GM21526 (cell line): Measurements from ENCODE around the gene TSC22D1.

Experiments used
- ATAC-seq: cut with Tn5 transposase; IDR thresholded peaks from one replicate; pipeline ENCODE4 v1.9.1; 2021; ENCODE audit warnings: moderate library complexity; ENCODE audit not compliant: unreplicated experiment, low FRiP score

Gene TSC22D1

GRCh38 chr13:44508562-44509077 lies 67.5 kb downstream of the TSC22D1 start:
- ATAC-seq, result no peak

- no peak for ATAC-seq
Measured at GRCh38 chr13:44507639-44508038, 68.5 kb downstream of the TSC22D1 start.

- no peak for ATAC-seq
Measured at GRCh38 chr13:44506719-44507118, 69.4 kb downstream of the TSC22D1 start.

DNA sequence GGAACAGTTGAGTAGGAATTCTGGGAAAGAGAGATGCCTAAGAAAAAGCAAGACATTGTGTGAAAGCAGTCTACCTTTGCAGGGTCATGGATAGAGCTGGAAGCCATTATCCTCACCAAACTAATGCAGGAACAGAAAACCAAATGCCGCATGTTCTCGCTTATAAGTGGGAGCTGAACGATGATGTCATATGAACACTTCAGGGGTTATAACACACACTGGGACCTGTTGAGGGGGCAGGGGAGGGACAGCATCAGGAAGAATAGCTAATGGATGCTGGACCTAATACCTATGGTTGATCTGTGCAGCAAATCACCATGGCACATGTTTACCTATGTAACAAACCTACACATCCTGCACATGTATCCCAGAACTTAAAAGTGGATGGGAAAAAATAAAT lies 69.9 kb downstream of the TSC22D1 start:
- no peak for ATAC-seq

DNA sequence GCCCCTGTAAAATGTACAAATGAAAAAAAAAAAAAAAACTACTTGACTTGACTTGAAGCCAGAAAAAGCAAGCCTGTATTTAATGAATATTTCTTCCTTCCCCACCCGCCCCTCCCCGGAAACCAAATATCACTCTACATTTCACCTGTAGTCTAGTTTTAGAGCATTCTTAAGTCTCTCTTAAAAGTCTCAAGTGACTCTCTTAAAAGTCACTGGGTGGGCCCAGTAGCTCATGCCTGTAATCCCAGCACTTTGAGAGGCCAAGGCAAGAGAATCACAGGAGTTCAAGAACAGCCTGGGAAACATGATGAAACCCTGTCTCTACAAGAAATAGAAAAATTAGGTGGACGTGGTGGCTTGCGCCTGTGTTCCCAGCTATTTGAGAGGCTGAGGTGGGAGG lies 72.0 kb downstream of the TSC22D1 start:
- ATAC-seq, result no peak

DNA sequence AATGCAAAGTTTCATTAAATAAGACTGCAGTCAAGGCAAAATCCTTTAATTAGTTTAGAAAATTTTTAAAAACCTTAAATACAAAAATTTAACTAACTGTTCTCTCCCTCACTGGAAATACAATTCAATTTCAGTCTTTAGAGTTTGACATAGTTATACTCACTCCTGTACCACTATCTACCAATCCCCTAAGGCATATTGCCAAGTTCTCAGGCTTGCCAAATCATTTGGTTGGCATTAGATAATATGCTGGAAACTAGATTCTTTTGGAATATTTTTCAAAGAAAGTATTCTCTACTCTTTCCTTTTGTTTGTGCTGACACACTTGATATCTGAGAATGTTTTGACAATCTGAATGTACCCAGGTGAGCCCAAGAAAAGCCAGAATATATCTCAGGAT lies 77.2 kb downstream of the TSC22D1 start:
- ATAC-seq, result no peak

DNA sequence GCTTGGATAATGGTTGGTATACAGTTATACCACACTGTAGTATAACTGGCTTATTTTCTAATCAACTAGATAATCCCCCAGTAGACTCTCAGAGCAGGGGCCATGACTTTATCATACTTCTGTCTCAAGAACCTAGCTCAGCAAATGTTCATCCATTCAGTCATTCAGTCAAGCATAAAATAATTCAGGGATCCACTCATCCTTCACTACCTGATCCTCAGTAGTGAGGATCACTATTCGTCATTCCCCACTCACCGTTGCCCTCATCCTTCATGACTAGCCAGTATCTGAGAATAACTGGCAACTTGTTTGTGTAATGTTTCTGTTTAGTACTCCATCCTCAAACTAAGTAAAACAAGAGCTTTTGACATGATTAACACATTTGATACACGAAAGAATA lies 77.6 kb downstream of the TSC22D1 start:
- no peak for ATAC-seq

- ATAC-seq, result no peak
Measured at GRCh38 chr13:44497801-44498200, 78.3 kb downstream of the TSC22D1 start.

- ATAC-seq, result no peak
Measured at GRCh38 chr13:44493213-44493812, 82.8 kb downstream of the TSC22D1 start.

- no peak for ATAC-seq
Measured at GRCh38 chr13:44489751-44490150, 86.4 kb downstream of the TSC22D1 start.

GRCh38 chr13:44487989-44488388 lies 88.1 kb downstream of the TSC22D1 start:
- no peak for ATAC-seq

DNA sequence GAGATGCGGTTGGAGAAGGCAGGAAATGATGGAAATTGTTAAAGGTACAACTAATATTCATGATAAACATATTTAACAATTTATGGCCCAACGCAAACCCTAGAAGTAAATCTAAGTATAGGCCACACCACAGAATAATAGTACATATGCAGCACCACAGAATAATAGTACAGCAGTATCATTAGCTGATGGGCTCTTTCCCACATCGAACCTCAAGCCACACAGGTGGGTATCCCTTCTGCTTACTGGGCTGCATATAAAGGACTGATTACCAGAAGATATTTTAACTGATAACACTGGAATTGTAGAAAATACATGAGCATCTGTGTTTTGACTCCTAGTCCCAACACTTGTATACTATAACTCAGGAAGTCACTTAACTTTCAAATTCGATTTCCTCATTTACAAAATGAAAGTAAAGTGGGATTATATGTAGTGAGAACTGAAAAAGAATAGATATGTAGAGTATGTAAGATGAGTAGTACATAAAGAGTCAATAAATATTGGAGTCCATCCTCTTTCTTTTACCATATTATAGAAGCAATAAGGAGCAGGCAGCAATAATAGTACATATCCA lies 91.5 kb downstream of the TSC22D1 start:
- ATAC-seq, result no peak

DNA sequence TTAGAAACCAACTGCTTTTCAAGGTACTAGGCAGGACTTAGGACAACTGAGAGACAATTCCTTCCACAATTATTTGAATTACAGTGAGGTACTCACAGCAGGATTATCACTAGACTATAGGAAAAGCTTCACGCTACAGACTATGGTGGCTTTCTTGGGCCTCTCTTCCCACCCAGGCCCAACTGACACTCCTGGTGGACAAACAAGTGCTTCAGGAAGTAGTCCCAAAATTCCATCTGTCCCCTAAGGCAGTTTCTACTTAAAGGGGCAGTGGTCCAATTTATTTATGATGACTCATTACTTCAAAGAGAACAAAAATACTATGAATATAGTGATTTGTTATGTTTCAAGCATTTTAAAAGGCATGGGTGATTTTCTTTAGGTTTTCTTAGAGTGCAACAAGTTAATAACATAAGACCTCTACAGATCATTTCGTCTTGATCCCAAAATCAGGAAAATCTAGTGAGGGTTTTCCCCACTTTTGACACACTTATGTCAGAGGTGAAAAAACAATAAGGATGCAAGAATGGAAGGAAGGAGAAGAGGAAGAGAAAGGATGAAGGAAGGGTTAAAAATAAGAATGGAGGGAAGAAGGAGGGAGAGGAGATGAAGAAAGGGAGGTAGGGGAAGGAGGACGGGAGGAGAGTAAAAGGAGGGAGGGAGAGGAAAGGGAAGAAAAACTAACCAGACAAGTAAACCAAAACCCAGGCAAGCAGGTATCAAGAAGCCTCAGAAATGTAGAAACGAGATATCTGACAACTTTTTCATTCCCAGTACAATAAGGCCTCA lies 101.8 kb downstream of the TSC22D1 start:
- no peak for ATAC-seq

- ATAC-seq, result no peak
Measured at GRCh38 chr13:44471686-44472085, 104.4 kb downstream of the TSC22D1 start.

DNA sequence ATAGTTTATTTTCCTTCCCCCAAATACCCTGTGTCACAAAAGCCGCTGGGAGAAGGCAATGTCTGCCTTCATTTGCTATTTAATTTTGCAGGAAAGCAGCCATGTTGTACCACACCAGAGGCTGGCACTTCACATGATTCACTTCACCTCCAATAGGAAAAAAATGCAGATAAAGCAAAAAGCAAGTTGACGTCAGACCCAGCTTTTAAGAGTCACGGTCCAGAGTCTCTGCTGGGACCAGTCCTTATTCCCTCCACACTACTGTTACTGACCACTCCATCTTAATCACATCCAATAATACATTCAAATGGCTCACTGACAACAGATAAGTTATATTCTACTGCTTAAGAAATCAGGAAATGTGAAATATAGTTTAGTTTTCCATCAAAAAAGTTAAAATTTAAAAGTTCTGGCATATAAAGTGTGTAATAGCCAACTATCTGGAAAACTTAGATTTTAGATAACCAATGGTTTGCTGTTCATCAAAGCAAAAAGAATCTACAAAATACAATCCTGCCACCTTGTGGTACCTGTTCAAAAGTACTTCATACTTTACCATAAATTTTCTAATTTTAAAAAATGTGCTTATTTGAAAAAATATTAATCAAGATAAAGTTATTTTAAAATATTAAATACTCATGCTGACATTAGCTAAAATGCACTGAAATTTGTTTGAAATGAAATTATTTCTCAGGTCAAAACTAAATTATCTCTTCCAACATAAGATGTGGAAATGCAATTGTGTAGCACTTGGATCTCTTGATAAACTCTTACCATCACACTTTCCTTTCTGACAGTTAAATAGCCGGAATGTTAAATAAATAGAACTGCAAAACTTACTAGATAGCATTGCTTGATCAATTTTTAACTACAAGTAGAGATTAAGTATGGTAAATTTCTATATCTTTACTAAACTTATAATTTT lies 105.2 kb downstream of the TSC22D1 start:
- no peak for ATAC-seq

- no peak for ATAC-seq
Measured at GRCh38 chr13:44468874-44469273, 107.3 kb downstream of the TSC22D1 start.

DNA sequence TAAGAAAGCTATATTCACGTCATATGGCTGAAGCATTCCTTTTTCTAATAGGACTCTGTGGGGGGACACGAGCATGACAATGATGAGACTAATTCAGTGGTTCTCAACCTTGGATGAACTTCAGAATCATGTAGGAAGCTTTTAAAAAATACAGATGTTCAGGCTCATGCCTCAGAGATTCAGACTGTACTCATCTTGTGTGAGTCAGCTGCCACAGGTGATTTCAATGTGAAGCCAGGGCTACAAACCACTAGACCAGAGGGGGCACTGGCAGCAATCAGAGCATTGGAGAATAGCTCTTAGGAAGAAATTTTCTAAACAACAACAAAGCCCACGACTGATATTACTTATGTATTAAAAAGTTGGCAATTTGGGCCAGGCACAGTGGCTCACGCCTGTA lies 110.8 kb downstream of the TSC22D1 start:
- no peak for ATAC-seq

DNA sequence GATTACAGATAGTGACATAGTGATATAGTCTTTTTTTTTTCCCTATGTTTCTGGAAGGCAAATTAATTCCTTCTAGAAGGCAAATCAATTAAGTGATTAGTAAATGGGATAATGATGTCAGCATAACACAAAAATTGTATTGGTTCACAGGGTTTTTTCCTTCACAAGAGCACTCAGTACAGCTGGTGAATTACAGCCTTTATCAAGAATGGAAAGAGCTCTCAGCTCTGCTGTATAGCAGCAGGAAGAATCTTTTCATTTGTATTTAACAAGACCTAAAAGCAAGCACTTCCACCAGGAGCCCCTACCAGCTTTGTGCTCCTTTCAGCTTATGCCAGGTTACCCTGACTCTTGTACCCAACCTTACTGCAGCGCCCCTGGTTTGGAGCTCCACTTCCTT lies 111.7 kb downstream of the TSC22D1 start:
- no peak for ATAC-seq

- ATAC-seq, result no peak
Measured at GRCh38 chr13:44463759-44464158, 112.4 kb downstream of the TSC22D1 start.

DNA sequence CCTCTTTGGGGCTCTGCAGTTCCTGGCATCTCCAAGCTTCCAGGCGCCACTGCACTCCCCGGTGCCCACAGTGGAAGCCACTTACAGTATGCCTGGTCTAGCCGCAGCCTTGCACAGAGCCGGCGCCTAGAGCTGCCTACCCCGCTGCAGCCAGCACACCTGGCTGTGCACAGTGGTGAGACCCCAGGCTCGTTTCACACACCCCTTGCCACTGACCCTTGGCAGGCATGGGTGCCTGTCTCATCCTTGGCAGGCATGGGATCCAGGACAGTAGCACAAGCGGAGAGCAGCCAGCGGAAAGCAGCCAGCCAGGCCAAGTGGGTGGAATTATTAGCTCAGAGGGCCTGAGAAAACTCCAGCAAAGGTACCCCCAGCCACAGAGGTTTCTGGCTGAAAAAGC lies 116.5 kb downstream of the TSC22D1 start:
- ATAC-seq, result no peak
